Large intestine (tissue), 3 donors: ENCODE data around the gene CCNK. TPM values are rescaled to one million over a fixed set of nuclear protein-coding genes. Genes with fewer than 3 reads are reported as not detected.

Experiments
- DNase-seq, 2 donors: peaks; one replicate each; pipeline versions ENCODE4 v3.0.0 to v3.0.0-alpha.2; 2013
- H3K27ac ChIP-seq: one replicate; pipeline ENCODE4 v1.5.1; 2013; ENCODE audit warnings: low read length
- H3K27me3 ChIP-seq: 2 replicates; pipeline ENCODE4 v1.6.1; 2013; ENCODE audit warnings: low read length; ENCODE audit not compliant: control insufficient read depth, insufficient read depth
- H3K36me3 ChIP-seq: 2 replicates; pipeline ENCODE4 v1.6.1; 2013; ENCODE audit warnings: low read length; ENCODE audit not compliant: control insufficient read depth, insufficient read depth
- H3K4me1 ChIP-seq: one replicate; pipeline ENCODE4 v1.6.1; 2013; ENCODE audit warnings: low read length; ENCODE audit not compliant: control insufficient read depth, insufficient read depth
- H3K4me3 ChIP-seq: one replicate; pipeline ENCODE4 v1.5.1; 2013; ENCODE audit warnings: low read length
- H3K9me3 ChIP-seq: one replicate; pipeline ENCODE4 v1.6.1; 2013; ENCODE audit warnings: mild to moderate bottlenecking, low read depth, low read length, moderate library complexity; ENCODE audit not compliant: control insufficient read depth
- WGBS: methylation state at CpG from one replicate; pipeline ENCODE4 v1.1.5; 2013; ENCODE audit warnings: low lambda C conversion rate; ENCODE audit not compliant: insufficient coverage; 5-methylcytosine and 5-hydroxymethylcytosine counted together
- polyA plus RNA-seq: library from polyadenylated mRNA; unstranded; fragments of 120-200 nt; gene quantifications from one replicate; pipeline ENCODE4 v1.2.1, GENCODE V29; 2013

The CCNK gene
- polyA plus RNA-seq, 1 donor: 43.3 TPM

DNA sequence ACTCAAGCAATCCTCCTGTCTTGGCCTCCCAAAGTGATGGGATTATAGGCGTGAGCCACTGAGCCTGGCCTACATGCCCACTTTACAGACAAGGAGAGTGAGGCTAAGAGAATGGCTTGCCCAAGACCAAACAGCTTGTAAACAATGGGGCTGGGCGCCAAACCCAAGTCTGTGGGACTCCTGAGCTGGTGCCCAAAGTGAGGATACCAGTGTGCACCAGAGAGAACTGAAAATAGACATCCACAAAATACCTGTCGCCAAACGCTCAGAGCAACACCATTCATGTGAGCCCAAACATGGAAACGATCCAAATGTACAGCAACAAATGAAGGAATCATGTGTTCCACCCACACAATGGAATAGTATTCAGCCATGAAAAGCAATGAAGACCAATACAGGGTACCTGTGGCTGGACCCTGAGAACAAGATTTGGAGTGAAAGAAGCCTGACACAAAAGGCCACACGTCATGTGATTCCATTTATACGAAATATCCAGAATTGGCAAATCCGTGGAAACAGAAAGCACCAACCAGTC is 38.2 kb downstream of the CCNK start:
- WGBS: 100% methylated on average over 1 of the region's 8 CpGs
- peaks cover 25% of the 10 kb centered on the region for H3K4me1 ChIP-seq

DNA sequence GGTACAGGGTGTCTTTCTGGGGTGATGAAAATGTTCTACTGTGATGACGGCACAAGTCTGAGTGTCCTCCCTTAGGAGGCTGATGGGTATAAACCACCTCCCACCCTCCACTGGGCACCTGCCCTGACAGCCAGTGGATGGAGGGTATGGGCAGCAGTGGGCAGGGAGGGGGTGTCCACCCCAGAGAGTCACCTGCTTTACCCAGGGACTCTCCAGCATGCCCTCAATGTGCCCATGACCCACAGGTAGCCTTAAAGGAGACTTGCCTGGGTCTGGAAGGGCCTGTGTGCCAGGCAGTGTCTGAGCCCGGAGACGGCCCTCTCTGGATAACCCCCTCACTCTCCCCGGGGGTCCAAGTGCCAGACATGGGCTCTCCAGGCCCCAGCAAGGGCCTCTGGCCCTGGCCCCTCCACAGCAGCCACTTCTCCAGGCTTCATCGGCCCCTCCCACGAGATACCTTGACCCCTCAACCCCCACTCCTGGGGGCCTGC is 38.8 kb downstream of the CCNK start:
- H3K27ac ChIP-seq: no peak overlapping the region

More for the DNA sequence above, 38.2 kb downstream of the CCNK start:
- Histone ChIP-seq H3K9me3 (no peaks in the 10 kb centered on the region), H3K4me3 (no peak overlapping the region), H3K27me3 (no peaks in the 10 kb centered on the region), H3K27ac (no peak overlapping the region), H3K36me3 (peaks cover 34% of the 10 kb centered on the region)
- DNase-seq: no peak

DNA sequence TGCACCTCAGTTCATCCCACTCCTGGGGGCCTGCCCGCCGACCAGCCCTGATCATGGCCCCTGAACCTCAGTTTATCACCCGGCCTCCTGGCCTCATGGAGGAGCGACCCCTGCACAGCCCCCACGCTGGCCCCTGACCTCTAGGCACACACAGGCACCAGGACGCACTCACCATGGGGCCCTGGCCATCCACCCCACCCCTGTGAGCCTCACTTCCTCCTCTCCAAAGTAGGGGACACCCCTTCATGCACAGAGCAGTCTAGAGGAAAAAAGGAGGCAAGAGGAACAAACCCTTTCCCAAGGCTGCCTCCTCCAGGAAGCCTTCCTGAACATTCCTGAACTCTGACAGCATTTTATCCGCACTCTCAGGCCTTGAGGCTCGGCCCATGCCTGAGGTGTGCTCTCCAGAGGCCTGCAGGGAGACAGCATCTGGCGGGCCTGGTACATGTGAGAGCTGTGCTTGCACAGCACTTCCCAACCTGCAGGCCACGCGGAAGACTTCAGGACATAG is 39.4 kb downstream of the CCNK start:
- H3K36me3 ChIP-seq: peaks cover 26% of the 10 kb centered on the region
- DNase-seq: no peak
- no CpG with 5 or more reads among the region's 11 CpGs for WGBS
- H3K4me1 ChIP-seq: peaks cover 36% of the 10 kb centered on the region
- H3K4me3 ChIP-seq: no peak overlapping the region
- no peak overlapping the region for H3K27ac ChIP-seq
- H3K27me3 ChIP-seq: no peaks in the 10 kb centered on the region
- no peaks in the 10 kb centered on the region for H3K9me3 ChIP-seq

More for the DNA sequence above, 38.8 kb downstream of the CCNK start:
- Histone ChIP-seq H3K4me3 (no peak overlapping the region), H3K9me3 (no peaks in the 10 kb centered on the region), H3K4me1 (peaks cover 30% of the 10 kb centered on the region), H3K36me3 (peaks cover 29% of the 10 kb centered on the region), H3K27me3 (no peaks in the 10 kb centered on the region)
- no CpG with 5 or more reads among the region's 6 CpGs for WGBS
- DNase-seq: no peak

DNA sequence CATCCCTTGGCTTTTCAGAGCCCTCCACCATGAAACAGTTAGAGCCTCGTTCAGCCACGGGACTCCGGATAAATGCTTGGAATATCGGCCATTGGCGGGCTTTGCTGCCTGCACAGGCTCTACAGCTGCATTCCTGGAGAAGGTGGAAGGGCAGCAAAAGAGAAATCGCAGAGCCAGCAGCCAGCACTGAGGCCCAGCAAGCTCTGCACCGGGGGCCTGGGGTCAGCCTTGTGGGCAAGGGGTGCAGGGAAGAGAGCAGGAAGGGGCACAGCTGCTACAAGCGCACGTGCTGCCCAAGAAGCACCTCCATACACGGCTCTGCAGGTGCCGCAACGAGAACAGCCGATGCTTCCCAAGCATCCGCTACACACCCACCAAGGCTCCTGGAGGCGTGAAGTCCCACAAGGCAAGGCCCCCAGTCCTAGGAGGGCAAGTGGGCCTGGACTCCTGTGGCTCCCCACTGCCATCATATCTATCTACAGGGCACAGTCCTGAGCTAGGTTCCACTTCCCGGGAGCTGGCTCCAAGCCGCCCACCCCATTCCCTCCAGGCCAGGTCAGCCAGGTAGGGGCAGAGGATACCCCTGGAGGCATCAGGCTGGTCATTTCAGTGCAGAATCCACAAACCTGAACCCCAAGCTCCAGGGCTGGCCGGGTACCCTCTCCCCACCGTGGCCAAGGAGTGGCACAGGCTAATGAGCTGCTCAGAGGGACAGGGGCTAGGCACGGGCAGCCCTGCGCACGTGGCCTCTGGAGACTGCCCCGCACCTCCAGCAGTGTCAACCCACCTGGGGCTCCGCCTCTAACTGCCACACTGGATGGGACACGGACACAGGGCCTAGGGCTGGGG is 40.2 kb downstream of the CCNK start:
- no peak overlapping the region for H3K4me3 ChIP-seq
- no CpG with 5 or more reads among the region's 25 CpGs for WGBS
- no peaks in the 10 kb centered on the region for H3K27me3 ChIP-seq
- peaks cover 22% of the 10 kb centered on the region for H3K36me3 ChIP-seq
- H3K27ac ChIP-seq: no peak overlapping the region
- H3K4me1 ChIP-seq: peaks cover 36% of the 10 kb centered on the region
- H3K9me3 ChIP-seq: no peaks in the 10 kb centered on the region
- no peak for DNase-seq

DNA sequence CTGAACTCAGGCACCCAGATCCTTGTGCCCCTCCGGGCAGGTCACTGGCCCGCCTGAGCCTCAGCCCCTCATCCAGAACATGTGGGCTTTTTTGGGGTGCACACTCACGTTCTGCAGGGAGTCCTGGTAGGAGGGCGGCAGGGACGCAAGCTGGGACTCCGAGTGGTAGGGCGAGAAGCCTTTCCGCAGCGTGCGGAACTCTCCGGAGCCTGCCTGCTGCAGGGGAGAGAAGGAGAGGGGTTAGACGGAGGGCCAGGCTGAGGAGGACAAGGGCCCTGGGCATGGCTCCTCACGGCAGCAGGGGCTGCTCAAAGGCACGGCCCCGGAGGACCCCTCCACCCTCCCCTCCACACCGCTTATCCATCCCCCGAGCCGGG is 40.8 kb downstream of the CCNK start:
- Histone ChIP-seq H3K36me3 (peaks cover 21% of the 10 kb centered on the region), H3K4me1 (peaks cover 36% of the 10 kb centered on the region), H3K27ac (no peak overlapping the region), H3K27me3 (no peaks in the 10 kb centered on the region), H3K4me3 (no peak overlapping the region), H3K9me3 (no peaks in the 10 kb centered on the region)
- WGBS: no CpG with 5 or more reads among the region's 18 CpGs
- DNase-seq: no peak

DNA sequence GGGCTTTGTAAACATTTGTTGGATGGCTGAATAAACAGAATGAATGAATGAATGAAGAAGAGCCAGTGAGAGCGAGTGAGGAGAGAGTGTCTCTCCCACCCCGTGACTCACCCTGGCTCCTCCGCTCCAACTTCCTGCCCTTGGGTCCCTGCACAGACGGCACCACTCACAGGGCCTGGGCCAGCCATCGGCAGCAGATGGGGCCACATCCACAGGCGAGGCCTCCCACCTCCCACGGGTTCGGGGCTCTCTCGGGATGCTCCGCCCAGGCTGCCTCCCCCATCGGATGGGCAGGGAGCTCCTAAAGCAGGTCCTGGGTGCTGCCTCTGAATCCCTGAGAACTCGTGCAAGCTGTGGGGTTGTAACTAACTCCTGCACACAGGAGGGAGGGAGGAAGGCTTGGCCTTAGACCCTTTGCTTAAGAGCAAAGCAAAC is 41.3 kb downstream of the CCNK start:
- Histone ChIP-seq H3K36me3 (peaks cover 20% of the 10 kb centered on the region), H3K27me3 (no peaks in the 10 kb centered on the region), H3K27ac (no peak overlapping the region), H3K9me3 (no peaks in the 10 kb centered on the region), H3K4me1 (peaks cover 36% of the 10 kb centered on the region), H3K4me3 (no peak overlapping the region)
- no CpG with 5 or more reads among the region's 12 CpGs for WGBS
- DNase-seq: peak in 1 of 2 donors; percentile 37

- H3K27ac ChIP-seq: no peak overlapping the region
- H3K4me1 ChIP-seq: peaks cover 31% of the 10 kb centered on the region
- H3K27me3 ChIP-seq: no peaks in the 10 kb centered on the region
- no peak for DNase-seq
- H3K9me3 ChIP-seq: no peaks in the 10 kb centered on the region
- WGBS: no CpG with 5 or more reads among the region's 14 CpGs
- H3K4me3 ChIP-seq: no peak overlapping the region
- peaks cover 20% of the 10 kb centered on the region for H3K36me3 ChIP-seq
Observed at GRCh38 chr14:99522934-99523703, 41.9 kb downstream of the CCNK start.

DNA sequence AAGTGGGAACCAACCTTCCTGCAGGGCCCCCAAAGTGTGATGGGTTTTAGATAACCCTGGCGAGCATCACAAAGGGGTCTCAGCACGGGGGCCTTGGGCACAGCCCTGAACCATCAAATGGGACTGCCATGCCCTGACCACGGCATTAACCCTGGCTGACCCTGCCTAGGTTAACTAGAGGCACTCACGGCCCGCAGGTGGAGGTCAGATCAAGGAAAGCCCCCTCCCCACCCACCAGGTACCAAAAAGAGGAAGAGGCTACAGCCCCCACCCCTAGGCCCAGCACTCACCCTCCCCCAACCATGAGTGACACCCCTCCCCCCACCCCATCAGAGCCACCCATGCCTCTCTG is 42.5 kb downstream of the CCNK start:
- Histone ChIP-seq H3K36me3 (peaks cover 20% of the 10 kb centered on the region), H3K27me3 (no peaks in the 10 kb centered on the region), H3K27ac (no peak overlapping the region), H3K4me1 (peaks cover 29% of the 10 kb centered on the region), H3K9me3 (no peaks in the 10 kb centered on the region), H3K4me3 (no peak overlapping the region)
- no CpG with 5 or more reads among the region's 5 CpGs for WGBS
- DNase-seq: no peak

GRCh38 chr14:99524091-99524661 is 43.0 kb downstream of the CCNK start:
- Histone ChIP-seq H3K36me3 (peaks cover 20% of the 10 kb centered on the region), H3K4me3 (no peak overlapping the region), H3K27ac (no peak overlapping the region), H3K4me1 (peaks cover 29% of the 10 kb centered on the region), H3K9me3 (no peaks in the 10 kb centered on the region), H3K27me3 (no peaks in the 10 kb centered on the region)
- WGBS: no CpG with 5 or more reads among the region's 16 CpGs
- DNase-seq: no peak
